DOHH2 (cell line): ENCODE measurements around the gene CRADD.

ENCODE experiments used
- H3F3A ChIP-seq: fragments of 200-600 bp; sonication (generic), shearing (Covaris generic); 2 replicates; pipeline ENCODE4 v1.6.0; 2016; ENCODE audit warnings: antibody characterized with exemption, mild to moderate bottlenecking; ENCODE audit not compliant: control insufficient read depth, insufficient read depth
- H3K27ac ChIP-seq: fragments of 200-600 bp; sonication (generic); 2 replicates; pipeline ENCODE4 v1.5.1; 2014; ENCODE audit warnings: low read depth, mild to moderate bottlenecking, low read length, moderate library complexity
- H3K27me3 ChIP-seq: fragments of 200-600 bp; sonication (generic); 2 replicates; pipeline ENCODE4 v1.6.1; 2014; ENCODE audit warnings: mild to moderate bottlenecking, low read length, mixed read lengths; ENCODE audit not compliant: control insufficient read depth
- H3K36me3 ChIP-seq: fragments of 200-600 bp; sonication (generic); 2 replicates; pipeline ENCODE4 v1.6.1; 2014; ENCODE audit warnings: mild to moderate bottlenecking, low read length, moderate library complexity, mixed read lengths; ENCODE audit not compliant: control insufficient read depth
- H3K4me1 ChIP-seq: fragments of 200-600 bp; sonication (generic); 2 replicates; pipeline ENCODE4 v1.6.1; 2014; ENCODE audit warnings: mild to moderate bottlenecking, low read length, mixed read lengths; ENCODE audit not compliant: control insufficient read depth
- H3K4me2 ChIP-seq: fragments of 200-600 bp; sonication (generic); 2 replicates; pipeline ENCODE4 v1.6.0; 2014; ENCODE audit warnings: mild to moderate bottlenecking, low read length, moderate library complexity
- H3K4me3 ChIP-seq: fragments of 200-600 bp; sonication (generic); 2 replicates; pipeline ENCODE4 v1.5.1; 2014; ENCODE audit warnings: mild to moderate bottlenecking, low read length, mixed read lengths
- H3K79me2 ChIP-seq: fragments of 200-600 bp; sonication (generic); 2 replicates; pipeline ENCODE4 v1.6.1; 2014; ENCODE audit warnings: mild to moderate bottlenecking, low read length, mixed read lengths; ENCODE audit not compliant: control insufficient read depth
- H3K9me2 ChIP-seq: fragments of 200-600 bp; sonication (generic); replicated peaks from 2 replicates; pipeline ENCODE4 v1.6.1; 2014; ENCODE audit warnings: mild to moderate bottlenecking, low read length, mixed read lengths; ENCODE audit not compliant: control insufficient read depth
- H3K9me3 ChIP-seq: fragments of 200-600 bp; sonication (generic); 2 replicates; pipeline ENCODE4 v1.6.1; 2014; ENCODE audit warnings: antibody characterized with exemption, low read length, mixed read lengths; ENCODE audit not compliant: control insufficient read depth, insufficient read depth
- H4K20me1 ChIP-seq: fragments of 200-600 bp; sonication (generic); 2 replicates; pipeline ENCODE4 v1.6.0; 2014; ENCODE audit warnings: low read depth, mild to moderate bottlenecking, antibody characterized with exemption, low read length, moderate library complexity; ENCODE audit not compliant: control insufficient read depth, insufficient read depth
- EZH2phosphoT487 ChIP-seq: fragments of 200-600 bp; sonication (generic); IDR thresholded peaks from 2 replicates; pipeline ENCODE4 v1.6.1; 2017; ENCODE audit warnings: borderline replicate concordance, mild to moderate bottlenecking, antibody characterized with exemption, low read length, moderate library complexity, mixed read lengths
- TF ChIP-seq, protein P1 (sequence below): fragments of 200-600 bp; sonication (generic); IDR thresholded peaks from one replicate; pipeline ENCODE4 v1.5.1; 2014; ENCODE audit warnings: antibody characterized with exemption, mild to moderate bottlenecking, low read depth, low read length; ENCODE audit not compliant: poor library complexity, severe bottlenecking

Gene CRADD

DNA sequence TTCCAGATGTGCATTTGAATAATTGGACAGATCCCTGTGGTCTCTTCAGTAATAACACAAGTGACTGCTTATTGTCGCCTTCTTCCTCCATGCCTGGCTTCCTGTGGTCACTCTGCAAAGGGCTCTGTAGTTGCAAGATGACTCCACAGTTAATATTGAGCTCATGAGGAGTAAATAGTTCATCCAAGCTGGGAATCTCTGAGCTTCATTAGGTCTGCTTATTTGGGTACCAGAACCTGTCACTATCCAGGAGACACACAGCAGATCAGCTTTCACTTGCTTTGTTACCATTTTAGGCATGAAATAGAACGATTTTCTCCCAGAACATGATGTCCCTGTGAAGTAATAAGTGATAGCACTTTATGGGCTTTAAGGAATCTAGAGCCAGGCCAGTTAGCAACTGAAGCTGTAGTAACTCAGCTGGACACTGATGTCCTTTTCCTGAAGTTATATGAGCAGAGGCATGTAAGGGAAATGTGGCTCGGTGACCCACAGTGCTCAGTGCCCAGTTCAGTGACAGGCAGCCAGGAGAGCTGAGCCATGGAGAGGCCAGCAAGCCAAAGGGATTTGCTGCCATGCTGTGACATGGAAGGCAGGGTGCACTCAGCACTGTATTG, 50.1 kb downstream of the CRADD start:
- Histone ChIP-seq H3F3A (no peaks in the 10 kb centered on the region), H3K27ac (no peak overlapping the region), H3K27me3 (no peaks in the 10 kb centered on the region), H3K36me3 (no peaks in the 10 kb centered on the region), H3K79me2 (no peaks in the 10 kb centered on the region), H3K4me3 (no peak overlapping the region), H3K9me3 (no peaks in the 10 kb centered on the region), H3K4me1 (no peaks in the 10 kb centered on the region), H4K20me1 (no peaks in the 10 kb centered on the region), H3K9me2 (no peaks in the 10 kb centered on the region), H3K4me2 (no peak overlapping the region)
- TF ChIP-seq, protein P1, sequence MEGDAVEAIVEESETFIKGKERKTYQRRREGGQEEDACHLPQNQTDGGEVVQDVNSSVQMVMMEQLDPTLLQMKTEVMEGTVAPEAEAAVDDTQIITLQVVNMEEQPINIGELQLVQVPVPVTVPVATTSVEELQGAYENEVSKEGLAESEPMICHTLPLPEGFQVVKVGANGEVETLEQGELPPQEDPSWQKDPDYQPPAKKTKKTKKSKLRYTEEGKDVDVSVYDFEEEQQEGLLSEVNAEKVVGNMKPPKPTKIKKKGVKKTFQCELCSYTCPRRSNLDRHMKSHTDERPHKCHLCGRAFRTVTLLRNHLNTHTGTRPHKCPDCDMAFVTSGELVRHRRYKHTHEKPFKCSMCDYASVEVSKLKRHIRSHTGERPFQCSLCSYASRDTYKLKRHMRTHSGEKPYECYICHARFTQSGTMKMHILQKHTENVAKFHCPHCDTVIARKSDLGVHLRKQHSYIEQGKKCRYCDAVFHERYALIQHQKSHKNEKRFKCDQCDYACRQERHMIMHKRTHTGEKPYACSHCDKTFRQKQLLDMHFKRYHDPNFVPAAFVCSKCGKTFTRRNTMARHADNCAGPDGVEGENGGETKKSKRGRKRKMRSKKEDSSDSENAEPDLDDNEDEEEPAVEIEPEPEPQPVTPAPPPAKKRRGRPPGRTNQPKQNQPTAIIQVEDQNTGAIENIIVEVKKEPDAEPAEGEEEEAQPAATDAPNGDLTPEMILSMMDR, result no peak
- no peak for TF ChIP-seq EZH2phosphoT487

DNA sequence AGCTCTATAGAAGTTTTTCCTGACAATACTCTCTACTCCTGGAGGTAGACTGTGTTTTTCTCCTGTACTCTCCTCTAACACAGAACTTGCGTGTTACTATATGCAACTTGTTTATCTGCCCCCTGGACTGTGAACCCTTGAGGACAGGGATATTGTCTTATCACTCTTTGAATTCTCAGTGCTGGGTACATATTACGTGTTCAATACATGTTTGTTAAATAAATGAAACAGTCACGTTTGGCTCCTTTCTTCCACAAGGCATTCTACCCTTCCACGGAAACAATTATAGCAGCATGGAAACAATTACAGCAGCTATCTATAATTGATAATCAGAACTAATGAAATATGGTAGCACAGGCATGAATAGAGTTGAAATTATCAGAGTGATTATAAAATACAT, 50.7 kb downstream of the CRADD start:
- Histone ChIP-seq H4K20me1 (no peaks in the 10 kb centered on the region), H3K79me2 (no peaks in the 10 kb centered on the region), H3F3A (no peaks in the 10 kb centered on the region), H3K9me3 (no peaks in the 10 kb centered on the region), H3K9me2 (no peaks in the 10 kb centered on the region), H3K27me3 (no peaks in the 10 kb centered on the region), H3K4me1 (no peaks in the 10 kb centered on the region), H3K36me3 (no peaks in the 10 kb centered on the region), H3K4me3 (no peak overlapping the region), H3K27ac (no peak overlapping the region), H3K4me2 (no peak overlapping the region)
- TF ChIP-seq, protein P1, result no peak
- TF ChIP-seq EZH2phosphoT487, result no peak

DNA sequence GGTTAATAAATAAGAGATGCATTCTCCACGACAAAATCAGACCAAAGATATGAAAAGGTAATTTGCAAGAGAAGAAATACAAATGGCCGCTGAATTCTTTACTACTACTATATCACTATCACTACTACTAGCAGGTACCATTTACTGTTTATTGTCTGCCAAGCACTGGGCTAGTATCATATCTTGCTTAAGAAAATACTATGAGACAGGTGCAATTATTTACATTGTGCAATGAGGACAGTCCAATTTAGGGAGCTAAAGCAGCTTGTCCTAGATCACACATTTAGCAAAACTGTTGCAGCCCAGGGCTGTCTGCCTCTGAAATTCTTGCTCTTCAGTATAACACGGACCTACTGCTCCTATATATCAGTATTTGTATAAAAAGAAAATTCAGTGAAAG, 52.8 kb downstream of the CRADD start:
- H3K36me3 ChIP-seq, result no peaks in the 10 kb centered on the region
- H3K9me3 ChIP-seq, result no peaks in the 10 kb centered on the region

More for the DNA sequence above, 52.8 kb downstream of the CRADD start:
- Histone ChIP-seq H3K4me1 (no peaks in the 10 kb centered on the region), H3K4me3 (no peak overlapping the region), H3F3A (no peaks in the 10 kb centered on the region), H3K27ac (no peak overlapping the region), H3K27me3 (no peaks in the 10 kb centered on the region), H3K9me2 (no peaks in the 10 kb centered on the region), H3K79me2 (no peaks in the 10 kb centered on the region), H3K4me2 (no peak overlapping the region), H4K20me1 (no peaks in the 10 kb centered on the region)
- TF ChIP-seq EZH2phosphoT487, result no peak
- TF ChIP-seq, protein P1, result no peak
